HG03520 (cell line): ENCODE measurements around the gene TEX2.
"Not testable (repeated sequence)": the region's sequence is repeated elsewhere in the genome, so short reads cannot be mapped to it uniquely, and the experiment has no call there.

Experiments
- ATAC-seq: cut with Tn5 transposase; IDR thresholded peaks from one replicate; pipeline ENCODE4 v1.9.1; 2021; ENCODE audit warnings: mild to moderate bottlenecking, moderate library complexity; ENCODE audit not compliant: unreplicated experiment

Gene TEX2

GRCh38 chr17:64240741-64241347 lies 22.2 kb downstream of the TEX2 start:
- ATAC-seq = no peak

- ATAC-seq = no peak
Measured at GRCh38 chr17:64240261-64240740, 22.8 kb downstream of the TEX2 start.

- ATAC-seq = not testable (repeated sequence)
Measured at GRCh38 chr17:64238449-64238848, 24.6 kb downstream of the TEX2 start.

GRCh38 chr17:64236827-64237403 lies 26.1 kb downstream of the TEX2 start:
- no peak for ATAC-seq

- no peak for ATAC-seq
Measured at GRCh38 chr17:64234961-64235360, 28.1 kb downstream of the TEX2 start.

- ATAC-seq = no peak
Measured at GRCh38 chr17:64232466-64233262, 30.4 kb downstream of the TEX2 start.

- ATAC-seq = no peak
Measured at GRCh38 chr17:64231567-64232141, 31.4 kb downstream of the TEX2 start.

- ATAC-seq = no peak
Measured at GRCh38 chr17:64230791-64231408, 32.2 kb downstream of the TEX2 start.

GRCh38 chr17:64229815-64230728 lies 33.0 kb downstream of the TEX2 start:
- ATAC-seq = no peak

- no peak for ATAC-seq
Measured at GRCh38 chr17:64226132-64226531, 36.9 kb downstream of the TEX2 start.

- no peak for ATAC-seq
Measured at GRCh38 chr17:64225410-64225809, 37.6 kb downstream of the TEX2 start.

- ATAC-seq = no peak
Measured at GRCh38 chr17:64223931-64224629, 39.0 kb downstream of the TEX2 start.

- no peak for ATAC-seq
Measured at GRCh38 chr17:64223283-64223682, 39.8 kb downstream of the TEX2 start.

GRCh38 chr17:64221679-64222078 lies 41.4 kb downstream of the TEX2 start:
- no peak for ATAC-seq

- not testable (repeated sequence) for ATAC-seq
Measured at GRCh38 chr17:64220604-64221003, 42.5 kb downstream of the TEX2 start.

- ATAC-seq = no peak
Measured at GRCh38 chr17:64219571-64219970, 43.5 kb downstream of the TEX2 start.

- no peak for ATAC-seq
Measured at GRCh38 chr17:64218066-64218465, 45.0 kb downstream of the TEX2 start.

- no peak for ATAC-seq
Measured at GRCh38 chr17:64217249-64217691, 45.8 kb downstream of the TEX2 start.
